GM19035 (cell line): ENCODE data around the gene GSDME.

ENCODE experiments used
- ATAC-seq: cut with Tn5 transposase; IDR thresholded peaks from one replicate; pipeline ENCODE4 v1.9.1; 2021; ENCODE audit not compliant: unreplicated experiment

Gene GSDME

GRCh38 chr7:24706211-24707170 lies 50.8 kb downstream of the GSDME start:
- no peak for ATAC-seq

GRCh38 chr7:24705461-24705954 lies 51.8 kb downstream of the GSDME start:
- ATAC-seq, result no peak

GRCh38 chr7:24704311-24704710 lies 53.0 kb downstream of the GSDME start:
- ATAC-seq, result no peak

- no peak for ATAC-seq
These were observed 54.0 kb downstream of the GSDME start for GRCh38 chr7:24703296-24703695.

- no peak for ATAC-seq
These were observed 54.5 kb downstream of the GSDME start for GRCh38 chr7:24702755-24703154.

GRCh38 chr7:24701261-24702235 lies 55.7 kb downstream of the GSDME start:
- no peak for ATAC-seq

GRCh38 chr7:24700521-24701260 lies 56.6 kb downstream of the GSDME start:
- ATAC-seq, result no peak

- no peak for ATAC-seq
These were observed 58.6 kb downstream of the GSDME start for GRCh38 chr7:24698531-24699266.

GRCh38 chr7:24697416-24697815 lies 59.8 kb downstream of the GSDME start:
- ATAC-seq, result no peak

- no peak for ATAC-seq
These were observed 64.7 kb downstream of the GSDME start for GRCh38 chr7:24692592-24692991.

- no peak for ATAC-seq
These were observed 67.0 kb downstream of the GSDME start for GRCh38 chr7:24690251-24690650.

GRCh38 chr7:24685708-24686107 lies 71.6 kb downstream of the GSDME start:
- ATAC-seq, result no peak

- no peak for ATAC-seq
These were observed 86.5 kb downstream of the GSDME start for GRCh38 chr7:24670782-24671181.

- no peak for ATAC-seq
These were observed 87.2 kb downstream of the GSDME start for GRCh38 chr7:24669971-24670591.

- ATAC-seq, result no peak
These were observed 88.2 kb downstream of the GSDME start for GRCh38 chr7:24668927-24669635.

GRCh38 chr7:24665564-24666294 lies 91.5 kb downstream of the GSDME start:
- ATAC-seq, result peak; percentile 67

- ATAC-seq, result no peak
These were observed 96.7 kb downstream of the GSDME start for GRCh38 chr7:24660546-24660945.

GRCh38 chr7:24659505-24659904 lies 97.8 kb downstream of the GSDME start:
- peak; percentile 86 for ATAC-seq
